Measurements from ENCODE around the gene ANKS1A. TPM values are rescaled to one million over a fixed set of nuclear protein-coding genes. Genes with fewer than 3 reads are reported as not detected.

ANKS1A gene
- total RNA-seq, 1 donor from 2014 or later: 76.9 TPM

DNA sequence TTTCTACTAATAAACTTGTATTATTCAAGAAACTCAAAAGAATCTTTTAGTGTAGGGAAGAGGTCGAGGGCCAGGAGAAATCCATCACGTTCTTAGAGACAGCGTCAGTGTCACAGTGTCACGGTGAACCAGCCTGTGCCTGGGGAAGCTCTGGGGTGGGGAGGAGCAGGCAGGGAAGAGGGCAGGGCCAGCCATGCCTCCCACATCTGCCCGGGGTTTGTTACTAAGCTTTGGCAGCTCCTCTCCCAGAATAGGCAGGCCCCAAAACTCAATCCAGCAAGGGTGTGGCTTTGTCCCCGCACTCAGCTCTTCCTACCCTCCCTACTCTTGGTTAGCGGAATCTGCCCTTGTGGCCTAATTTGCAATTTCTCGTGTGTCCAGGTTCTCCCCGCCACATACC, 179.2 kb downstream of the ANKS1A start:
- Mint-ChIP-seq H3K36me3 (ENCODE audit: unreplicated experiment) (peaks cover 5% of the 10 kb centered on the region), H3K27ac (ENCODE audit: unreplicated experiment) (no peak overlapping the region), H3K4me3 (ENCODE audit: unreplicated experiment) (no peak overlapping the region), H3K9me3 (ENCODE audit: unreplicated experiment) (peaks cover 4% of the 10 kb centered on the region), H3K27me3 (ENCODE audit: unreplicated experiment) (peaks cover 6% of the 10 kb centered on the region), H3K4me1 (ENCODE audit: low read depth, unreplicated experiment) (peaks cover 5% of the 10 kb centered on the region)
- TF ChIP-seq, protein P1, sequence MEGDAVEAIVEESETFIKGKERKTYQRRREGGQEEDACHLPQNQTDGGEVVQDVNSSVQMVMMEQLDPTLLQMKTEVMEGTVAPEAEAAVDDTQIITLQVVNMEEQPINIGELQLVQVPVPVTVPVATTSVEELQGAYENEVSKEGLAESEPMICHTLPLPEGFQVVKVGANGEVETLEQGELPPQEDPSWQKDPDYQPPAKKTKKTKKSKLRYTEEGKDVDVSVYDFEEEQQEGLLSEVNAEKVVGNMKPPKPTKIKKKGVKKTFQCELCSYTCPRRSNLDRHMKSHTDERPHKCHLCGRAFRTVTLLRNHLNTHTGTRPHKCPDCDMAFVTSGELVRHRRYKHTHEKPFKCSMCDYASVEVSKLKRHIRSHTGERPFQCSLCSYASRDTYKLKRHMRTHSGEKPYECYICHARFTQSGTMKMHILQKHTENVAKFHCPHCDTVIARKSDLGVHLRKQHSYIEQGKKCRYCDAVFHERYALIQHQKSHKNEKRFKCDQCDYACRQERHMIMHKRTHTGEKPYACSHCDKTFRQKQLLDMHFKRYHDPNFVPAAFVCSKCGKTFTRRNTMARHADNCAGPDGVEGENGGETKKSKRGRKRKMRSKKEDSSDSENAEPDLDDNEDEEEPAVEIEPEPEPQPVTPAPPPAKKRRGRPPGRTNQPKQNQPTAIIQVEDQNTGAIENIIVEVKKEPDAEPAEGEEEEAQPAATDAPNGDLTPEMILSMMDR (IDR thresholded peaks at IDR 0.05; ENCODE audit: partially characterized antibody, unreplicated experiment): no peak
- DNase-seq: no peak

DNA sequence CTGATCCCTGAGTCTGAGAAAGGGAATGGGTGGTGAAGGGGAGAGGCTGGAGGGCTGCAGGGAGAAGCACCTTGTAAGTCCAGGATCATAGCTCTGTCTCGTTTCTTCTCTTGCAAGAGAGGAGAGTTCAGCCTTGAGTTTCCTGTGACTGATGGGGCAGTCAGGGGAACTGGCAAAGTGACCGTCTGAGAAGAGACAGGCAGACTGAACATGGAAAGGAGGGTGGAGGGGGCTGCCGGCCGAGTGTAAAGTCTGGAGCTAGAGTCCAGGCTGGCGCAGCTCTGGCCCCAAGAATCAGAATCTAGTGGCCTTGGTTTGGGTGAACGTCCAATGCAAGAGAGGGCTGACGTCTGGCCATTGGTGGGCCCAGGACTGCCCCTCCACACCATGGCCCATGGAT, 179.6 kb downstream of the ANKS1A start:
- TF ChIP-seq, protein P1 (IDR thresholded peaks at IDR 0.05; ENCODE audit: partially characterized antibody, unreplicated experiment): no peak
- H3K4me1 Mint-ChIP-seq (ENCODE audit: low read depth, unreplicated experiment): peaks cover 3% of the 10 kb centered on the region
- peaks cover 4% of the 10 kb centered on the region for H3K9me3 Mint-ChIP-seq (ENCODE audit: unreplicated experiment)
- no peak overlapping the region for H3K27ac Mint-ChIP-seq (ENCODE audit: unreplicated experiment)
- peaks cover 5% of the 10 kb centered on the region for H3K36me3 Mint-ChIP-seq (ENCODE audit: unreplicated experiment)
- peaks cover 4% of the 10 kb centered on the region for H3K27me3 Mint-ChIP-seq (ENCODE audit: unreplicated experiment)
- H3K4me3 Mint-ChIP-seq (ENCODE audit: unreplicated experiment): no peak overlapping the region
- no peak for DNase-seq

DNA sequence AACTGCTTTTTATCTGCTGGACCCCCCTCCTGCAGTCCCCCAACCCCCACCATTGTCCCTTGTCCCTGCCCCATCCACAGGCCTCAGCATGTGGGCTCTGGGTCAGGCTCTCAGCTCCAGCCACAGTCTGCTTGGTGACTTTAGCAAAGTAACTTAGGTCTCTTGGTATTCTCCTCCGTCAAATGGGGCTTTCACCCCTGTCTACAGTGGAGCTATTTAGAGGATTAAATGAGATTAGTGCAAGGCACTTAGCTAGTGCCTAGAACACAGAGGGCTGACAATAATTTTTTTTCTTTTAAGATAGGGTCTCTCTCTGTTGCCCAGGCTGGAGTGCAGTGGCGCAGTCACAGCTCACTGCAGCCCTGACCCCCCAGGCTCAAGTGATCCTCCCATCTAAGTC, 180.2 kb downstream of the ANKS1A start:
- Mint-ChIP-seq H3K27ac (ENCODE audit: unreplicated experiment) (no peak overlapping the region), H3K27me3 (ENCODE audit: unreplicated experiment) (peaks cover 8% of the 10 kb centered on the region), H3K4me3 (ENCODE audit: unreplicated experiment) (no peak overlapping the region), H3K36me3 (ENCODE audit: unreplicated experiment) (peaks cover 5% of the 10 kb centered on the region), H3K9me3 (ENCODE audit: unreplicated experiment) (peaks cover 4% of the 10 kb centered on the region), H3K4me1 (ENCODE audit: low read depth, unreplicated experiment) (peaks cover 3% of the 10 kb centered on the region)
- DNase-seq: no peak
- TF ChIP-seq, protein P1 (IDR thresholded peaks at IDR 0.05; ENCODE audit: partially characterized antibody, unreplicated experiment): no peak

DNA sequence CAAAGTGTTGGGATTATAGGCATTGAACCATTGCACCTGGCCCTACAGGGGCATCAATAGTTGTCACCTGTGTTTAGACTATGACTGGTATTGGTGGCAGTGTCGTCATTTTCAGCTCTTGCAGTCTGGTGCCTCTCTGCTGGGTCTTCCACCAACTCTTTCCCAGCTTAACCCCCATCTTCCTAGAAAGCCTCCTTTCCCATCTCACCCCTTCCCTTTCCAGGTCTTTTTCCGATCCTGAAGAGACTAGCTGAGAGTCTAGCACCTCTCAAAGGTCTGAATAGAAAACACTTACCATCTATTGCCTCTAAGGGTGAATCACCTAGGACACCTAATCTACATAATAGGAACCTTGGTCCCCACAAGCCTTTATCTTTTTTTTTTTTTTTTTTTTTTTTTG, 181.1 kb downstream of the ANKS1A start:
- peaks cover 4% of the 10 kb centered on the region for H3K9me3 Mint-ChIP-seq (ENCODE audit: unreplicated experiment)

DNA sequence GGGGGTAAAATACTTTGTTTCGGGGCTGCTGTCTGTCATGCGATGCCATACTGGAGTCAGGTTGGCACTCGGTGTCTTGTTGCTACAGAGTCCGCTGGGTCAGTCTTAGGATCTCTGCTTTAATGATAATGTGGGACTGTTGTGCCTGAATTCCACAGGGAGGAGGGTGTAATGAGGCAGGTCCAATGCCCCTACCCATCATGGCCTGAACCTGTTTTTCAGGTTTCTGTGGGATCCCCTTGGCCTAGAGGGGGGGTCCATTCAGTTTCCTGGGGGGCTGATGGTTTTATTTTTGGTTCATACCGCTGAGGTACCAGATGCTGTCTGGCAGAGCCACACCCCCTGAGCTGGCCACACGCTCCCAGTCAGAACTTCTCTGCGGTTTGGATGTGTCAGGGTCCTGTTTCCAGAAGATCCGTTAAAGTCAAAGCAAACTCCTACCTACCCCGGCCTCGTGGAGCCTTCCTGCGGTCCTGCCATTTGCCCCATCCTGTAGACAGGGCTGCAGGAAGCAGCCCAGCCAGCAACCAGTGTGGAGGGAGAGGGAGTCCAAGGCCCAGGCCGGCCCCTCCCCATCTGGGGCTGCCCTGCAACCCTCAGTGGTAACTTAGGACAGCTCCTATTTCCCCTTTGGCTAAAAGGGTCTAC, 182.4 kb downstream of the ANKS1A start:
- Mint-ChIP-seq H3K4me1 (ENCODE audit: low read depth, unreplicated experiment) (peaks cover 3% of the 10 kb centered on the region), H3K4me3 (ENCODE audit: unreplicated experiment) (no peak overlapping the region)

More for the DNA sequence above, 181.1 kb downstream of the ANKS1A start:
- Mint-ChIP-seq H3K27me3 (ENCODE audit: unreplicated experiment) (peaks cover 8% of the 10 kb centered on the region), H3K36me3 (ENCODE audit: unreplicated experiment) (peaks cover 5% of the 10 kb centered on the region), H3K4me3 (ENCODE audit: unreplicated experiment) (no peak overlapping the region), H3K27ac (ENCODE audit: unreplicated experiment) (no peak overlapping the region), H3K4me1 (ENCODE audit: low read depth, unreplicated experiment) (peaks cover 3% of the 10 kb centered on the region)
- no peak for DNase-seq
- TF ChIP-seq, protein P1 (IDR thresholded peaks at IDR 0.05; ENCODE audit: partially characterized antibody, unreplicated experiment): no peak

More for the DNA sequence above, 182.4 kb downstream of the ANKS1A start:
- peaks cover 8% of the 10 kb centered on the region for H3K27me3 Mint-ChIP-seq (ENCODE audit: unreplicated experiment)
- H3K9me3 Mint-ChIP-seq (ENCODE audit: unreplicated experiment): peaks cover 4% of the 10 kb centered on the region
- TF ChIP-seq, protein P1 (IDR thresholded peaks at IDR 0.05; ENCODE audit: partially characterized antibody, unreplicated experiment): no peak
- H3K27ac Mint-ChIP-seq (ENCODE audit: unreplicated experiment): no peak overlapping the region
- DNase-seq: no peak
- H3K36me3 Mint-ChIP-seq (ENCODE audit: unreplicated experiment): peaks cover 5% of the 10 kb centered on the region
